Liver (tissue), 3 donors: ENCODE results near the gene PTK7.

Experiments
- CTCF ChIP-seq: fragments of 150-350 bp; IDR thresholded peaks from 2 replicates; pipeline ENCODE4 v1.5.1; 2017; ENCODE audit warnings: improper control_type of control experiment, low read depth, low read length; ENCODE audit not compliant: missing input control
- EGR1 ChIP-seq, 2 donors: IDR thresholded peaks; 2 replicates each; pipeline ENCODE4 v1.6.1; 2016 to 2018; ENCODE audit warnings: antibody characterized with exemption in 2 of 2, low read depth in 2 of 2
- FOXA1 ChIP-seq: IDR thresholded peaks from 2 replicates; pipeline ENCODE4 v1.6.1; 2016; ENCODE audit warnings: antibody characterized with exemption
- GABPA ChIP-seq, 2 donors: IDR thresholded peaks in 1 of 2; conservative IDR thresholded peaks in 1 of 2; 2 replicates each; pipeline ENCODE4 v1.6.1; 2016; ENCODE audit warnings: antibody characterized with exemption in 2 of 2, mild to moderate bottlenecking in 1 of 2, moderate library complexity in 1 of 2
- HNF4A ChIP-seq, 2 donors: conservative IDR thresholded peaks; 2 replicates each; pipeline ENCODE4 v1.6.1; 2016; ENCODE audit warnings: antibody characterized with exemption in 2 of 2, mild to moderate bottlenecking in 2 of 2
- JUND ChIP-seq, 2 donors: IDR thresholded peaks; 2 replicates each; pipeline ENCODE4 v1.6.1; 2016; ENCODE audit warnings: antibody characterized with exemption in 2 of 2
- MAX ChIP-seq: IDR thresholded peaks from 2 replicates; pipeline ENCODE4 v1.6.1; 2016; ENCODE audit warnings: antibody characterized with exemption
- RAD21 ChIP-seq, 2 donors: IDR thresholded peaks; 2 replicates each; pipeline ENCODE4 v1.6.1; 2016; ENCODE audit warnings: antibody characterized with exemption in 2 of 2, mild to moderate bottlenecking in 2 of 2
- REST ChIP-seq: IDR thresholded peaks from 2 replicates; pipeline ENCODE4 v1.6.1; 2016; ENCODE audit warnings: antibody characterized with exemption, mild to moderate bottlenecking
- SP1 ChIP-seq: IDR thresholded peaks from 2 replicates; pipeline ENCODE4 v1.6.1; 2018; ENCODE audit warnings: antibody characterized with exemption, mild to moderate bottlenecking
- TAF1 ChIP-seq: conservative IDR thresholded peaks from 2 replicates; pipeline ENCODE4 v1.6.1; 2016; ENCODE audit warnings: antibody characterized with exemption, mild to moderate bottlenecking
- YY1 ChIP-seq: IDR thresholded peaks from 2 replicates; pipeline ENCODE4 v1.6.1; 2016; ENCODE audit warnings: antibody characterized with exemption, mild to moderate bottlenecking
- ZBTB33 ChIP-seq: IDR thresholded peaks from 2 replicates; pipeline ENCODE4 v1.6.1; 2016; ENCODE audit warnings: antibody characterized with exemption
- TF ChIP-seq, protein P1 (sequence below): IDR thresholded peaks from 2 replicates; pipeline ENCODE4 v1.6.1; 2016; ENCODE audit warnings: antibody characterized with exemption
- donor health status: healthy.
- donor health status: healthy.

DNA sequence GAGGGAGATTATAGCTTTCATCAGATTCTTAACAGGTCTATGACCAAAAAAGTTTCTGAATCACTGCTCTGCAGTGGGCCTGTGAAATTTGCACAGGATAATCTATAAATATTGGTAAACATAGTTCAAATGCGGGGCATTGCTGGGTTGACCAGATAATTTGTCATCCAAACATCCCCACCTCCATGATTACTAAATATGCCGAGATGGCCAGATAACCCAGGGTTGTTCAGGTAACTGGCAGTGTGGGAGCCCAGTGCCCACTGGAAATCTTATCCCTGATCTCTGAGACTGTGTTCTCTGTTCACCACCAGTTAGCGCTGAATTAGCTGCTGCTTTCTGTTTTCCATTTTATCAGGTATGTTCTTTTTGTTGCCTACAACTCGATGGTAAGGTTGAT, 21.4 kb downstream of the PTK7 start:
- TF ChIP-seq GABPA (IDR thresholded peaks at IDR 0.05 in 1 of 2, conservative IDR thresholded peaks at IDR 0.05 in 1 of 2) (no peak), RAD21 (IDR thresholded peaks at IDR 0.05) (no peak), CTCF (no peak), ZBTB33 (no peak), SP1 (no peak), TAF1 (no peak), YY1 (no peak), REST (no peak), EGR1 (IDR thresholded peaks at IDR 0.05; ENCODE audit: low read depth in 2 of 2) (no peak), JUND (IDR thresholded peaks at IDR 0.05) (no peak), HNF4A (conservative IDR thresholded peaks at IDR 0.05) (no peak), FOXA1 (no peak), MAX (no peak)
- TF ChIP-seq, protein P1, sequence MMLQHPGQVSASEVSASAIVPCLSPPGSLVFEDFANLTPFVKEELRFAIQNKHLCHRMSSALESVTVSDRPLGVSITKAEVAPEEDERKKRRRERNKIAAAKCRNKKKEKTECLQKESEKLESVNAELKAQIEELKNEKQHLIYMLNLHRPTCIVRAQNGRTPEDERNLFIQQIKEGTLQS: no peak
